Activated CD8-positive, alpha-beta memory T cell treated with anti-CD3 and anti-CD28 coated beads for 1 hour (primary cell): ENCODE data around the gene SLC35D2.
A peak's percentile ranks its signal among the peaks of the same experiment; 100 is the strongest.

ENCODE experiments used
- DNase-seq, 2 donors: peaks; one replicate each; pipeline ENCODE4 v3.0.0-alpha.2; 2020; ENCODE audit warnings: low read depth in 1 of 2; ENCODE audit errors: extremely low read depth in 1 of 2

The SLC35D2 gene

DNA sequence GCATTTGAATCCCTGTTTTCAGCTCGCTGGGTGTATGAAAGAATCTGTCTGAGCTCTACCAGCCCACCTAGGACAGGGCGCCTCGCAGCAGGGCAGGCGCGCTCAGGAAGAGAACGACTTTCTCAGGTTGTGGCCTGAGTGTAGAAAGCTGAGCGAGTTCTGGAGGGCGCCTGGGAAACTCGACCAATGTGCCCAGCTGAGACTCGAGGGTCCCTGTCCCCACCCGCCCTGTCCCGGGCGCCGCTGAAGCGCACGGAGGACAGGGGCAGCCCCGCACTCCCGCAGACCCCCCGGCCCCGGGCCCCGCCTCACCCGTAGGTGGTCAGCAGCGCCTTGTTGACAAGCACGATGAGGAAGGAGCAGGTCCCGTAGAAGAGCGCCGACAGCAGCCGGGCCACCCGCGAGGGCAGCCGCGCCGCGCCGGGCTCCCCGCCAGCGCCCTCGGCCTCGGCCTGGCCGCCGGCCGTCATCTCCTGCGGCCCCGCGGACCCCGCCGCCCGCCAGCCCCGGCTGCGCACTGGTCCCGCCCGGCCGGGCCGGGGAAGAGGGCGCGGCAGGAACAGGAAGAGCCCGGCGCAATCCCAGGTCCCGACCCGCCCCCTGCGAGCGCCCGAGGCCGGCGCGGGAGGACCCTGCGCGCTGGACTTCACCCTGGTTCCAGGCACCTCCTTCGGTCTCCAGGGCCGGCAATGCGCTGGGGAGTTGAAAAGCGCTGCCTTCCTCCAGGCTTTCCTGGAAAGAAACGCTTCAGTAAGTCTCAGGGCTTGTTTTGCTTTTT is at the start of gene SLC35D2:
TSS of gene SLC35D2 (minus strand) at position 547 of the 778 bp plus-strand sequence. CDS start at position 470, 77 bp downstream.
- peak in 1 of 2 donors; percentile 1 for DNase-seq

DNA sequence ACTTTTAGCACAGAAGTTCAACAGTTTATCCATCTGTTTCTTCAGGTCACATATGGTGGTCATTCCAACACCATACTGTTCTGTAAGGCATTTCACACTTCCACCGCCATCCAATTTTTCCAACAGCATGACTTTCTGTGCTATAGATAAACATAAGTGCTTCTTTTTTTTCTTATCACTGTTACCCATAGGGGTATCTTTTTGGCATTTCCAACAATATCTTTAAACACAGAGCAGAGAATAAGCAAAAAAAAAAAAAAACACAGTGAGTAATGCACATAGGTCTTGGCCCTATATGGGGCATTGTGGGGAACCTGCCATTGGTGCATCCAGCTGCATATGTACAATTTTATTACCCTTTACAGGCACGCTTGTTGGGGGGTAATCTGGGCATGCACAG is 46.9 kb upstream of the SLC35D2 start:
- no peak for DNase-seq

DNA sequence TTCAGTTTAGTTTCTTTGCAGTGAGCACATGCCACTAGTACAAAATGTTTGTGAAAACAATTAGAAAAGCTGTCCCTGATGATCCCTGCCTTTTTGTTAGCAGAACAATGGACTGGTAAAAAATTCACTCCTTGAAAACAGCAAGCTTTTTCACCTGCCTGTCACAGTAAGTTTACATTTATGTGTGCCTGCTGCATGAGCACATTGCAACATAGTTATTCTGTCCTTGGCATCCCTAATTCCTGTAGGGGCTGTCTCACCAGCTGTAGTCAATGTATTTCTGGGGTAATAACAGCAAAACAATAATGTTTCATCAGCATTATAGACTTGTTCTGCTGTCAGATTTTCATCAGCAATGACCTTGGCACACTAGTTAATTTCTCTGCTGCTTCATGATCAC is 46.2 kb upstream of the SLC35D2 start:
- DNase-seq, result no peak

DNA sequence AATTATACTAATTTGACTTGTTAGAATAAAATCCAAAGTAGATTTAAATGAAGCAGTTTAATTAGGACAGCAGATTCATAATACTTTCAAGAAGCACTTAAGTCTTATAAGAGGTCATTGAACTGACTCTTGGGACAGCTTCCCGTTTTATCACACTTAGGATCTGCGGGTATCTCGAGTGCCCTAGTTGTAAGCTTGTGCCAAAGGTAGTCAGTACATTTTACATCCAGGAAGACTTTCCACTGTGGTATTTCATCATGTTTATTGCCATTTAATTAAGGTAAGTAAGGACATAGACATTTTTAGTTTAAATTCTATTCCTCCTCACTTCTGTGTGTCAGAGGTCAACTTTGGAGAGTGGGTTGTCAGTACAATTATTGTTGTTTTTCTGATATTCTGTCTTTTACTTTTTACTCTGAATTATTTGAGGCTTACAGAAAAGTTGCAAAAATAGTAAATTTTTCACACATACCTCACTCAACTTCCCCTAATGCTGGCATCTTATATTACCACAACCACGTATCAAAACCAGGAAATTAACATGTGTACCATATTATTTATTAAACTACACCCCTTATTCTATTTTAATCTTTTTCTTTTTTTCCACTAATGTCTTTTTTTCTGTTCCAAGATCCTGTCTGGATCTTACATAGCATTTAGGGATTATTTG is 42.1 kb upstream of the SLC35D2 start:
- no peak for DNase-seq

DNA sequence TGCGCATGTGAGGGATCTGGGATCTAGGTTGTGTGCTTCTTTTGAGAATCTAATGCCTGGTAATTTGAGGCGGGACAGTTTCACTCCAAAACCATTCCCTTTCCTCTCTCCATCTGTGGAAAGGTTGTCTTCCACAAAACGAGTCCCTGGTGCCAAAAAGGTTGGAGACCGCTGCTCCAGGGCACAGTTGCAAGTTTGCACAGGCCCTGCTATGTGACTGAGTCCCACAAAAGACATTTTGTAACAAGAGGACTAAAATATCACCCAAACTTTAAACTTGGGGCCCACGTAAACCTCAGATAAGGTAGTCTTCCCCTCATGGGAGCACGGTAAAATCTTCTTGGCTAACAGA is 40.5 kb upstream of the SLC35D2 start:
- no peak for DNase-seq

DNA sequence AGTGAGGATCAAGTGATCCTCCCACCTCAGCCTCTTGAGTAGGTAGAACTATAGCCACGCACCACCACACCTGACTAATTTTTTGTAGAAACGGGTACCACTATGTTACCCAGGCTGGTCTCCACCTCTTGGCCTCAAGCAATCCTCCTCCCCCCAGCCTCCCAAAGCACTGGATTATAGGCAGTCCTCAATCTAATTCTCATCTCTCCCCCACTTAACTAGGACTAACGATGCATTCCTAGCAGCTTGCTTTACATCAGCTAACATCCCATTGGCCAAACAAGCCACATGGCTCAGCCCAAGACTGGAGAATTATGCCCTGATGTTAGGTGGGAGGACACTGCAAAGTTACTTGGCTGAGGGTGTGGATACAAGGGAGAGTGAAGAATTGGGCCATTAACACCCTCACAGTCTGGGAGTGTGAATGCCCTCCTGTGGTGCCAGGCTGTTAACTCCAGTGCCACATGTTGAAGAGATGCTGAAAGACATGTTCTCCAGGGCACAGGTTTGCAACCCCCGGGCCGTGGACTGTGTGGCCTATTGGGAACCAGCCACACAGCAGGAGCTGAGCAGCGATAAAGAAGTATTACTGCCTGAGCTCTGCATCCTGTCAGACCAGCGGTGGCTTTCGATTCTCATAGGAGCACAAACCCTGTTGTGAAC is 39.9 kb upstream of the SLC35D2 start:
- no peak for DNase-seq

DNA sequence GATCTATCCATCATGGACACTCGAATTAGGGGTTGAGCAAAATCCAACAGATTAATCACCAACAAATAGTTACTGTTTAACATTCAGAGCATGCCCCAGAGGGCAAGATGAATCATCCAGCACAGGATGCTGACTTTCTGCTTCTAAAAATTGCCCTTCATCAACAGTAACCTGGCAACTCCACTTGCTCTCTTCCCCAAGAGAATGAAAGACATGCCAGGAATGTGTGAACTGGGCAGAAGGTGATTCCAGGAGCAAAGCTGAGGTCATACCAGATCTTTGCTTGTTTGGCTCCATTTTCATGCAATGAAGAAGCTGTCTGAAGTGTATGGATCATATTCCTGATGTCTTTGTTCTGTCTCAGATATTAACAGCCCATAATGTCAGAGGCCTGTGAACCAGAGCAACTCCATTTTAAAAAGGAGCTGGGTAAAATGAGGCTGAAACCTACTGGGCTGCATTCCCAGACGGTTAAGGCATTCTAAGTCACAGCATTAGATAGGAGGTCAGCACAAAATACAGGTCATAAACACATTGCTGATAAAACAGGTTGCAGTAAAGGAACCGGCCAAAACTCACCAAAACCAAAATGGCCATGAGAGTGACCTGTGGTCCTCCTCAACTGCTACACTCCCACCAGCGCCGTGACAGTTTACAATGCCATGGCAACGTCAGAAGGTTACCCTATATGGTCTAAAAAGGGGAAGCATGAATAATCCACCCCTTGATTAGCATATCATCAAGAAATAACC is 37.1 kb upstream of the SLC35D2 start:
- DNase-seq, result no peak

DNA sequence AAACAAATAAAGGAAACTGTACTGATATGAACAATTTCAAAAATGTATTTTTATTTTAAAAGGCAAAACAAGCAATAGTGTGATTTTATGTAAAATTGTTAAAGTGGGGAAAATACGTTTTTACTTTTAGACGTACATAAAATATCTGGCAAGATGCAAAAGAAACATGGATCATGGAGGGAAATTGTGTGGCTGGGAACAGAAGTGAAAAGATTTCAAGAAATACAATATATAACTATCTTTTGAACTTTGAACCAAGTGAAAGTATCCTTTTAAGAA is 36.1 kb upstream of the SLC35D2 start:
- no peak for DNase-seq

DNA sequence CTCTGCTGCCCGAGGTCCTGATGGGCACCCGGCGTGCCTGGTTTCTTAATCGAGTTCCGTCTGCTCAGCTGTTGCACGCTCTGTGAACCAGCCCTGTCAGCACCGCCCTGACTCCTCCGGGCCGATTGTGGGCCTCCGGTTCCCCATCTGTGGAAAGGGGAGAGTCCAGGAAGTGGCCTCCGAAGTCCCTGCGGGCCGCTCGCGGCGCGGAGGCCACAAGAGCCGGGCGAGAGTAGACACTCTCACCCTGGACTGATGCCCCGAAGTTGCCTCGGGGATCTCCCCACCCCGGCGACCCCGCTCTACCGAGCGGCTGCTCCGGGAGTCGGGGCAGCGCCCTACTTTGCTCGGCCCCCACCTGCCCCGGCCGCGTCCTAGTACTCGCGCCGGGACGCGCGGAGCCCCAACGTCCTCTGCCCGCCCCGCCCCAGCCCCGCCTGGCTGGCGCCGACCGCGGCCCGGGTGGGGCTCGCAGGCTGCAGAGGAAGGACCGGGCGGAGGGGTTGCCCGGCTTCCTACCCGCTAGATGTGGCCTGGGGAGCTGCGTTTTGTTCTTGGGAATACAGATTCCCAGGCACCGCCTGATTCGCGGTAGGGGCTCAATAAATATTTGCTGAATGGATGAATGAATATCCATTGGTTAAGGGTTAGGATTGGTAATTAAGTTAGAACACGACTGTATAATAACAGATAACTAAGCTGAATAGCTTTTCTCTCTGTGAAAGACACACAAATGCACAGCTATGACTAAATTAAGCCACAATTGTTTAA is 35.6 kb upstream of the SLC35D2 start:
- peak in 1 of 2 donors; percentile 36 for DNase-seq

DNA sequence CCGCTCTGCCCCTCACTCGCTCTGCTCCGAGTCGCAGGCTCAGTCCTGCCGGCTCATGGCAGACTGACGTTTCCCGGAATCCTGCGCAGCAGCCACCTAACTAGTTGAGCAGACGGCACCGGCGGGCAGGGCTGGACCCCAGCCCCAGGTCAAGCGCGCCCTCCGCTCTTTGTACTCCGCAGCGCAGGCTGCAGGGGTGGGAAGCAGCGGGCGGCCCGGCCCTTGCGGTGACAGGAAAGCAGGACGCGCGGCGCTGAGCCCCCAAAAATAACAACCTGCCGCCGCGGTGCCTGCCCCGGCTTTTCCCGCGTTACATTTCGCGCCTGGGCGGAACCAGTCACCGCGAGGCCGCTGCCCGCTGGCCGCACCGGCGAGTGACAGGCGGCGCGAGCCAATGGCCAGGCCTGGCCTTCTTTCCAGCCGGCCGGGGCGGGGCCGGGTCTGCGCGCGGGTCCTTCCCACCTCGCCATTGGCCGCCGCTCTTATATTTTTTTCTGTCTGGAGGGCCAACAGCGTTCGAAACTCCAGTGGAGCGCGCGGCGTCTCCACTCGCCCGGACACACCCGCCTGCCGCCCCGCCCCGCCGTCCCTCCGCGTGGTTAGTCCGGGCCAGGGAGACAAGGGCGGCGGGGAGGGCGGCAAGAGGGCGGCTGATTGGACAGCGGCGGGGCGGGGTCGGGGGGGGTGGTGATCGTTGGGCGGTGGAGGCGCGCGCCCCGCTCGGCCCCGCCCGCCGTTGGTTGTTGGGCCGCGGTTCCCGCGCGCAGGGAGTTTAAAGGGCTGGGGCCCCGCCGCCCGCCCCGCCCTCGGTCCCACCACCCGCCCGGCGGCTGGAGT is 34.8 kb upstream of the SLC35D2 start, which contains the start of gene ZNF367:
TSS of gene ZNF367 (minus strand) at position 288 of the 837 bp plus-strand sequence. CDS start 338 bp downstream, outside the sequence.
- peak; percentile 73 to 85 for DNase-seq

DNA sequence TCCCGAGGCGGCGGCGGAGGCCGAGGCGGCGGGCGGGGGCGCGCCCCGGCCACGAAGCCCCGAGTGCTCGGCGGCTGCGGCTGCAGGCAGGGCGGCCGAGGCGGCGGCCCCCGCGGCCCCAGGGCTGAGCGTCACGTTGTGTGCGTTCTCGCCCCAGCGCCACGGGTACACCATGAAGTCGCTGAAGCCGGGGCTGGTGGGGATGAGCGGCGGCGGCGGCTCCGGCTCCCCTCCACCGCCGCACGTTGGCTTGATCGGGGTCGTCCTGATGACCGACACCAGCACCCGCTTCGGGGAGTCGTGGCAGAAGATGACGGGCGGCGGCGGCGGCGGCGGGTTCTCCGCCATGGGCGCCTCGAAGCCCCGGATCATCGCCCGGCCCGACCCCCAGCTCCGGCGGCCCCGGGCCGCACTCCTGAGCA is 34.2 kb upstream of the SLC35D2 start:
- no peak for DNase-seq

DNA sequence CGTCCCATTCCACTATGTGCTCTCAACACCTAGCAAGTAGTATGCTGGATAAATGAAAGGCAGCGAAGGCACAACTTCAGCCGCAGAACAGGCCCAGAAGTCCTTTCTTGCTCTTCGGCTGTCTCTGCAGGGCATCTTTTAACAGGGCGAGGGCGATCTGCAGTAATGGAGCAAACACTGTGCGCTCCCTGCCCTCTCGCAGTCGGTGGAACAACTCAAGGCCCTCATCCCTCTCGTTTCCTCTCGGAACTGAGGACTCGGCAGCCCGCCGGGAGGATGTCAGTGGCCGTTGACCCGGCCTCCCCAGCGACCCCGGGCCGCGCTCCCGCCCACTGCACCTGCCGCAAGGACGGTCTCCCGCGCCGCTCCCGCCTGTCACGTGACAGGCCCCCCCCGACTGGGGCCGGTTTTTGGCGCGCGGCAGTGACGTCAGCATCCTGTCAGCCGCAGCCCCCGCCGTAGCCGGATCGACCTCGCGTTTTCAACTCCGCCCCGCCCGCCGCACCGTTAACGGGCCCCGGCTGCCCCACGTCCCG is 33.6 kb upstream of the SLC35D2 start:
- peak; percentile 68 to 94 for DNase-seq

DNA sequence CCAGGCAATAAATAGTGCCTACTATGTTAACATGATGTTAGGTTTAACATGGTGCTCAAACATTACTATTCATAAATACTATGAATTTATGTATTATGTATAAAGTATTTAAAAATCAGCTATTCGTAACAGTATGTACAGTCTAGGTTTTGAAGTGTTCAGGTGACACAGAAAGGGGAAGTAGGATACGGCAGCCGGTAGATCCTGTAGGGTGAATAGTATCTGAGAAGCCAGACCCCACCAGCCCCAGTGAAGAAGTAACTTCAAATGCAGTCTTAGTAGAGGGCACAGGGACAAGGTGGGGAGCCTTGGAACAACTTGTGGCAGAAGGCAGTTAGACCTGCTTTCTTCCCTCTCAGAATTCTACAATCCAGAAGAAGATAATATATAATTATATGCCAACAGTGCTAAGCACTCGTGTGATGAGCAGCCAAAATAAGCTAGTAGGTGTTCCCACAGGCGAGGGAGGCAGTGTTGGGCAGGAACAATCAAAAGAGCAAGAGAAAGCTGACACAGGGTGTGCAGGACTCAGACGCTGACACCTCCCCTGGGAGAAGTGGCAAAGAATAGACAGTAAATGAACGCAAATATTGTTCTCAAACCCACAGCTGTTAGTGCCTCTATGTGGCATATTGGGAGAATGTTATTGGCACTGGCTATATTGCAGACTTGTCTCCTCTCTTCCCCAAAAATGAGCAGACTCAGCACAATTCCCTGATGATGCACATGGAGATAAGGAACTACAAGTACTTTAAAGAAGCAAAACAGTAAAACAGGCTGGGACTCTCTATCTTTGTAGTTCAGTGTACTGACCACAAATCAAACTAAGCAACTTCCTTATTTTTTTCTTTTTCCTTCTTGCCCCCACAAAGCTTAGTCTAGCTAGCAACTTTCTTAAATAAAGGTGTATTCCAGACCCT is 30.1 kb upstream of the SLC35D2 start:
- DNase-seq, result no peak

DNA sequence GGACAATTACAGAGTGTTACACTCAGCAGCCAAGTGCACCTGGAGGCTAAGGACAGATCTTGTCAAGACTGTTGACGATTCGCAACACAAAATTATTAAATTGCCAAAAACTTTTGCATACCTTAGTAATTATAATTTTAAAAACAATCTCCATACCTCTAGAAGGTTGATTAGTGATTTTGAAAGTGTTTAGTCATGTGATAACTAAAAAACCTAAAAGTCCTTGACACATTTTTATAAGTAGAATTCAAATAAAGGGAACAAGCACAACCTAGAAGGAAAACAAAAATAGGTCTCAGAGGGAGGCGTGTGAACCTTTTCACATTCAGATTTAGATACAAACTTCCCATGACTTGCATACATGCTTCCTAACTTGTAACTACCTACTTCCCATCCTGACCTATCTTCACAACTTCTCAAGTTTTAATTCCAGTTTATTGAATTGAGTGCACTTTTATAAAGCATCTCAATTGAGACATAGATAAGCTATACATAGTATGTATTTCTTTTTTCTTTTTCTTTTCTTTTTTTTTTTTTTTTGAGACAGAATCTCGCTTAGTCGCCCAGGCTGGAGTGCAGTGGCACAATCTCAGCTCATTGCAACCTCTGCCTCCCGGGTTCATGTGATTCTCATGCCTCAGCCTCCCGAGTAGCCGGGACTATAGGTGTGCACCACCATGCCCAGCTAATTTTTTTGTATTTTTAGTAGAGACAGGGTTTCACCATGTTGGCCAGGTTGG is 28.8 kb upstream of the SLC35D2 start:
- no peak for DNase-seq

DNA sequence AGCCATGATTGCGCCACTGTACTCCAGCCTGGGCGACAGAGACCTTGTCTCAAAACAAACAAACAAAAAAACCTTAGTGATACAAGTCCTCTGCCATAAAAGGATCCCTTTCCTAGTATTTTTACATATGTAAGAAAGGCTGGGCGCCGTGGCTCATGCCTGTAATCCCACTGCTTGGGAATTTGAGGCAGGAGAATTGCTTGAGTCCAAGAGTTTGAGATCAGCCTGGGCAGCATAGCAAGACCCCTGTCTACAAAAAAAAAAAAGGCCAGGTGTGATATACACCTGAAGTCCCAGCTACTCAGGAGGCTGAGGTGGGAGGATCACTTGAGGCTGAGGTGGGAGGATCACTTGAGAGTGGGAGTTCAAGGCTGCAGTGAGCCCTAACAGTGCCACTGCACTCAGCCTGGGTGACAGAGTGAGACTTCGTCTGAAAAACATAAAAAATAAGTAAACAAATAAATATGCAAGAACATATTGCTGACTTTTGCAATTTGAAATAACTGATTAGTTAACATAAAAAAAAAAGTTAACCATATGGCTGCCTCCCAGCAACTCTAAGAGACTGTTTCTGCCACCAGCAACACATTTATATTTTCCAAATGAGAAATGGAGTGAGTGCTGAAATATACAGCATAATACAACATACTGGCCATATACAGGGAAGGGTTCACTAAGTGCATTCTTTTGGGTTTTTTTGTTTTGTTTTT is 27.8 kb upstream of the SLC35D2 start:
- DNase-seq, result no peak

DNA sequence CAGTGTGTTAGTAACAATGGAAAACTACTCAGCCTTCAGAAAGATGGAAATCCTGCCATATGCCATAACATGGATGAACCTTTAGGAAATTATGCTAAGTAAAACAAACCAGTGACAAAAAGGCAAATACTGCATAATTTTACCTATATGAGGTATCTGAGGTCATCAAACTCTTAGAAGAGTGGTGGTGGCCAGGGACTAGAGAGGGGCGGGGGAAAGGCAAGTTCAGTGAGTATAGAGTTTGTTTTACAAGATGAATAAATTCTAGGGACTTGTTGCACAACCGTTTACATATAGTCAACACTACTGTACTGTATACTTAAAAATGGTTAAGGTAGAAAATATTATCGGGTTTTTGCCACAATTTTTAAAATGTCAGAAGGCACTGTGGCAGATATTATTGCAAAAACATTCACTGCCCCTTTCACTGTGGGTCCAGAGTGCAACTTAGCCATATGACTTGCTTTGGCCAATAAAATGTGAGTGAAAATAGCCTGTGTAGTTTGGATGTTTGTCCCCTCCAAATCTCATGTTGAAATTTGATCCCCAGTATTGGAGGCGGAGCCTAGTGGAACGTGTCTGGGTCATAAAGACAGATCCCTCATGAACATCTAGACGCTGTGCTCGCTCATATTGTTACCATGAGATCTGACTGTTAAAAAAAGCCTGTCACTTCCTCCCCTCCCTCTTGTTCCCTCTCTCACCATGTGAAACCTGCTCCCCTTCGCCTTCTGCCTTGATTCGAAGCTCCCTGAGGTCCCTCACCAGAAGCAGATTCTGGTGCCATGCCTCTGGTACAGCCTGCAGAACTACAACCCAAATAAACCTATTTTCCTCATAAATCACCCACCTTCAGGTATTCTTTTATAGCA is 25.1 kb upstream of the SLC35D2 start:
- no peak for DNase-seq
